Psoas muscle (tissue), 8 donors: Measurements from ENCODE around the gene RNF152. TPM values are rescaled to one million over a fixed set of nuclear protein-coding genes. Genes with fewer than 3 reads are reported as not detected.
A peak's percentile ranks its signal among the peaks of the same experiment; 100 is the strongest.

ENCODE experiments used
- ATAC-seq, 4 donors: fragments of 200-7000 bp; cut with Tn5 transposase; one replicate each; pipeline ENCODE4 v1.9.1; 2020; ENCODE audit warnings: moderate library complexity in 3 of 4, mild to moderate bottlenecking in 2 of 4
- DNase-seq, 2 donors: peaks; one replicate each; pipeline ENCODE4 v3.0.0-alpha.2; 2020
- H3K27ac ChIP-seq: fragments of 200-600 bp; one replicate; pipeline ENCODE4 v1.8.0; 2022
- H3K27me3 ChIP-seq, 3 donors: fragments of 200-600 bp in 1 of 3; one replicate each; pipeline versions ENCODE4 v1.6.1 to v1.8.0; 2013 to 2022; ENCODE audit warnings: low read length in 2 of 3, mild to moderate bottlenecking in 2 of 3, moderate library complexity in 1 of 3; ENCODE audit not compliant: insufficient read depth in 3 of 3
- H3K36me3 ChIP-seq, 2 donors: fragments of 200-600 bp in 1 of 2; one replicate each; pipeline versions ENCODE4 v1.6.1 to v1.8.0; 2013 to 2022; ENCODE audit warnings: low read depth in 1 of 2, mild to moderate bottlenecking in 1 of 2, moderate library complexity in 1 of 2; ENCODE audit not compliant: insufficient read depth in 1 of 2
- H3K4me1 ChIP-seq: fragments of 200-600 bp; one replicate; pipeline ENCODE4 v1.8.0; 2022
- H3K4me3 ChIP-seq: fragments of 200-600 bp; one replicate; pipeline ENCODE4 v1.8.0; 2022; ENCODE audit warnings: mild to moderate bottlenecking
- H3K9me3 ChIP-seq: fragments of 200-600 bp; one replicate; pipeline ENCODE4 v1.8.0; 2022
- WGBS, 3 donors: extraction: QIAGEN DNeasy Blood & Tissue Kit; methylation state at CpG; one replicate each; pipeline versions ENCODE4 v1.1.6 to v1.1.7; 2013; 5-methylcytosine and 5-hydroxymethylcytosine counted together
- intact Hi-C, 2 donors: fragments of 100-400 bp; cut with DNase I; formaldehyde crosslinking; loops; one replicate each; pipeline versions ENCODE4 v1.11.0 to v1.14.2; 2022
- long read RNA-seq, 2 donors: library from polyadenylated mRNA; unstranded; transcript quantifications; one replicate each; pipeline ENCODE4 v2.0.0, GENCODE V29; 2021
- polyA plus RNA-seq, 3 donors: library from polyadenylated mRNA; stranded (reverse); fragments of 200-250 nt; gene quantifications; one replicate each; pipeline ENCODE4 v1.2.3, GENCODE V29; 2013
- total RNA-seq, 4 donors: library from RNA; stranded (reverse); fragmentation: NEBNext Ultra II Directional in 2 of 4; extraction: Animal tissue kit (Norgen Biotek cat#: 25700) in 2 of 4; gene quantifications; one replicate each; pipeline versions ENCODE4 v1.2.1 to v1.2.4, GENCODE V29; 2021 to 2023
- TF ChIP-seq, protein P1 (sequence below): fragments of 200-600 bp; IDR thresholded peaks from one replicate; pipeline ENCODE4 v1.8.0; 2022; ENCODE audit warnings: antibody characterized with exemption
- donor health status: healthy with polysubstance abuse.
- donor health status: DM: no; HTN: no; CAD: no; lungs with moderate emphysema.
- donor health status: Bipolar disorder and iron deficiency.
- donor health status: healthy.
- donor health status: DM: yes; HTN: yes; CAD: no.
- donor health status: DM: no; HTN: no; CAD: no.
- donor health status: DM: no; HTN: no; CAD: no.
- donor health status: DM: yes; HTN: yes; CAD: no.

Gene RNF152, protein sequence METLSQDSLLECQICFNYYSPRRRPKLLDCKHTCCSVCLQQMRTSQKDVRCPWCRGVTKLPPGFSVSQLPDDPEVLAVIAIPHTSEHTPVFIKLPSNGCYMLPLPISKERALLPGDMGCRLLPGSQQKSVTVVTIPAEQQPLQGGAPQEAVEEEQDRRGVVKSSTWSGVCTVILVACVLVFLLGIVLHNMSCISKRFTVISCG
- 1 to 10 TPM; 2.5 to 4.0 (median 3.3) TPM for total RNA-seq
- polyA plus RNA-seq, result under 1 TPM; 0.48 to 0.97 (median 0.65) TPM
- long read RNA-seq, donor 1, partial matches to known transcripts, result 0 of 1 reads
- long read RNA-seq, donor 1, other reads (novel, unspliced or antisense), result 1 of 1 reads
- long read RNA-seq, donor 2, partial matches to known transcripts, result 0 of 3 reads
- long read RNA-seq, donor 2, other reads (novel, unspliced or antisense), result 1 of 3 reads

DNA sequence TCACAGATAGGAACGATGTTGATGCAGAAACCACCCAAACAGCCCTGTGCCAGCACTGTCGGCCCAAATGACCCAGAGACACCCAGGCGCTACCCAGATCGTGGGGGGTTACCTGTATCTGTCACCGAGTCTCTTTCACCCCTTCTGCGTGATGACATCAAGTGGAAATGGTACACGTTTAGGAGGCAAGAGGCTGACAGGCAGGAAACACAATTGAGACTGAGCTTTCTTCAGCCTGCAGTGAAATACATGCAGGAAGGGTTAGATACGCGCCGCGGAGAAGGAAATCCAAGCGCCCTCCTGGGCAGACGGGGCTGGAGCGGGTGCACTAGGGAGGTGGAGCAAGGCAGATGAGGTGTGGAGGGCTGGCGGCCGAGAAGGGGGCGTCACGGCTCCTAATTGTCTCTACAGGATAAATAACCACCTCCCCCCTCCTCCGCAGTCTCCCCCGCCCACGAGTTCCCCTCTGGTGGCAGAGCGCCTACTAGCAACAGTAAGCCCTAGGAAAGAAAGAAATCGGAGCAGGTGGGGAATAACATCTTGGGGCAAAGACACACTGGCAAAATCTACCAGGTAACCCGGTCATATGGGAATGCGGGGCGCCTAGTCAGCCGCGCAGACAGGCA is at the start of gene RNF152:
Gene RNF152 (minus strand): TSS at position 325 of the 626 bp plus-strand sequence. CDS start 76,544 bp downstream, outside the sequence.
- TF ChIP-seq, protein P1, sequence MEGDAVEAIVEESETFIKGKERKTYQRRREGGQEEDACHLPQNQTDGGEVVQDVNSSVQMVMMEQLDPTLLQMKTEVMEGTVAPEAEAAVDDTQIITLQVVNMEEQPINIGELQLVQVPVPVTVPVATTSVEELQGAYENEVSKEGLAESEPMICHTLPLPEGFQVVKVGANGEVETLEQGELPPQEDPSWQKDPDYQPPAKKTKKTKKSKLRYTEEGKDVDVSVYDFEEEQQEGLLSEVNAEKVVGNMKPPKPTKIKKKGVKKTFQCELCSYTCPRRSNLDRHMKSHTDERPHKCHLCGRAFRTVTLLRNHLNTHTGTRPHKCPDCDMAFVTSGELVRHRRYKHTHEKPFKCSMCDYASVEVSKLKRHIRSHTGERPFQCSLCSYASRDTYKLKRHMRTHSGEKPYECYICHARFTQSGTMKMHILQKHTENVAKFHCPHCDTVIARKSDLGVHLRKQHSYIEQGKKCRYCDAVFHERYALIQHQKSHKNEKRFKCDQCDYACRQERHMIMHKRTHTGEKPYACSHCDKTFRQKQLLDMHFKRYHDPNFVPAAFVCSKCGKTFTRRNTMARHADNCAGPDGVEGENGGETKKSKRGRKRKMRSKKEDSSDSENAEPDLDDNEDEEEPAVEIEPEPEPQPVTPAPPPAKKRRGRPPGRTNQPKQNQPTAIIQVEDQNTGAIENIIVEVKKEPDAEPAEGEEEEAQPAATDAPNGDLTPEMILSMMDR, result no peak
- Histone ChIP-seq H3K27ac (peak within 1 kb of the TSS; percentile 61), H3K4me1 (no peaks in the 10 kb centered on the region), H3K27me3 (peaks cover 0 to 55% (median 2%) of the 10 kb centered on the region in 3 donors), H3K36me3 (no peaks in the 10 kb centered on the region), H3K4me3 (peak within 1 kb of the TSS; percentile 83), H3K9me3 (no peaks in the 10 kb centered on the region)
- intact Hi-C loops, result loop anchor here (5.0 to 10.0 kb wide), 3 partner anchors 148 to 310 kb away; no protein-coding TSS in a partner anchor
- ATAC-seq (peak in 1 of 4 donors; percentile 4), DNase-seq (peak; percentile 23 to 55)
- 12 to 23% (median 15%) methylated on average over 26 to 28 of the region's 28 CpGs for WGBS, 3 donors

- intact Hi-C loops, result no loop called here
- no peak overlapping the region for H3K27ac ChIP-seq
Measured at GRCh38 chr18:61941948-61942471, 49.2 kb upstream of the RNF152 start.

GRCh38 chr18:61939046-61939674 is 46.4 kb upstream of the RNF152 start:
- H3K4me1 ChIP-seq, result no peaks in the 10 kb centered on the region
- no peak overlapping the region for H3K4me3 ChIP-seq
- H3K27me3 ChIP-seq, result no peaks in the 10 kb centered on the region
- 81 to 87% (median 85%) methylated on average over 4 of the region's 4 CpGs for WGBS, 3 donors
- DNase-seq (no peak), ATAC-seq (no peak)
- no peak overlapping the region for H3K27ac ChIP-seq
- no peaks in the 10 kb centered on the region for H3K36me3 ChIP-seq
- TF ChIP-seq, protein P1, result no peak
- intact Hi-C loops, result no loop called here
- H3K9me3 ChIP-seq, result no peaks in the 10 kb centered on the region

More at GRCh38 chr18:61941948-61942471, 49.2 kb upstream of the RNF152 start:
- DNase-seq (no peak), ATAC-seq (no peak)
- Histone ChIP-seq H3K9me3 (no peaks in the 10 kb centered on the region), H3K27me3 (no peaks in the 10 kb centered on the region), H3K4me1 (no peaks in the 10 kb centered on the region), H3K36me3 (no peaks in the 10 kb centered on the region), H3K4me3 (no peak overlapping the region)
- WGBS, 3 donors, result 87 to 90% (median 87%) methylated on average over 1 of the region's 1 CpG
- TF ChIP-seq, protein P1, result no peak

DNA sequence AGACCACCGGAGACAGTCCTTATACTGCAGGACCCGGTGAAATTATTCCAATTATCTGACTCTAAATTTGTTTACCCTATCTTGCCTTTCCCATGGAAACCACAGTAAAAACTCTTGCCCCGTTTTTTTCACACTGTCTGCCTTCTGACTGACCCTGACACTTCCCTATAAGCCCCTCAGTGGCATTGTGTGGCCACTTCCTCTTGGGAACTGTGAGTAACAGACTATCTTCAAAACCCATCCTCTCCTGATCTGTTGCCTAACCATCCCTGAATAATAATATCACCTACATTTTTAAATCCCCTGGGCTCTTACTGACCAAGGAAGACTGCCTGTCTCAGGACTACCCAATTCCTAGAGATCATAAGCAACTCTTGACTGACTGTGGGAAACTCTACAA is 42.6 kb upstream of the RNF152 start:
- Histone ChIP-seq H3K27me3 (no peaks in the 10 kb centered on the region), H3K9me3 (no peaks in the 10 kb centered on the region), H3K4me1 (no peaks in the 10 kb centered on the region), H3K36me3 (no peaks in the 10 kb centered on the region), H3K4me3 (no peak overlapping the region), H3K27ac (no peak overlapping the region)
- TF ChIP-seq, protein P1, result no peak
- no peak for DNase-seq
- intact Hi-C loops, result no loop called here
- ATAC-seq, result no peak
- 67 to 72% (median 69%) methylated on average over 3 of the region's 3 CpGs for WGBS, 3 donors
